WERI-Rb-1 (cell line): ENCODE results near the gene SCARF1.

Source experiments
- DNase-seq: peaks from one replicate; pipeline ENCODE4 v3.0.0-alpha.2; 2020
- H3K27ac ChIP-seq: fragments of 250-450 bp; sonication (Bioruptor Pico); 2 replicates; pipeline ENCODE4 v1.5.1; 2020; ENCODE audit warnings: mild to moderate bottlenecking, moderate library complexity
- H3K27me3 ChIP-seq: fragments of 250-450 bp; sonication (Bioruptor Pico); 2 replicates; pipeline ENCODE4 v1.5.1; 2021; ENCODE audit warnings: mild to moderate bottlenecking, low read depth, moderate library complexity; ENCODE audit not compliant: insufficient read depth, severe bottlenecking
- H3K36me3 ChIP-seq: fragments of 250-450 bp; sonication (Bioruptor Pico); 2 replicates; pipeline ENCODE4 v1.5.1; 2020; ENCODE audit warnings: mild to moderate bottlenecking, moderate library complexity
- H3K4me3 ChIP-seq: 2 replicates; pipeline ENCODE4 v1.5.1; 2011; ENCODE audit warnings: low read depth, mild to moderate bottlenecking, control low read depth, low read length
- H3K9me3 ChIP-seq: fragments of 250-450 bp; sonication (Bioruptor Pico); 2 replicates; pipeline ENCODE4 v1.5.1; 2021; ENCODE audit warnings: mild to moderate bottlenecking, moderate library complexity; ENCODE audit not compliant: severe bottlenecking
- TF ChIP-seq, protein P1 (sequence below): IDR thresholded peaks from 2 replicates; pipeline ENCODE4 v1.5.1; 2011; ENCODE audit warnings: low read depth, mild to moderate bottlenecking, control low read depth, inconsistent platforms, low read length

Gene SCARF1

DNA sequence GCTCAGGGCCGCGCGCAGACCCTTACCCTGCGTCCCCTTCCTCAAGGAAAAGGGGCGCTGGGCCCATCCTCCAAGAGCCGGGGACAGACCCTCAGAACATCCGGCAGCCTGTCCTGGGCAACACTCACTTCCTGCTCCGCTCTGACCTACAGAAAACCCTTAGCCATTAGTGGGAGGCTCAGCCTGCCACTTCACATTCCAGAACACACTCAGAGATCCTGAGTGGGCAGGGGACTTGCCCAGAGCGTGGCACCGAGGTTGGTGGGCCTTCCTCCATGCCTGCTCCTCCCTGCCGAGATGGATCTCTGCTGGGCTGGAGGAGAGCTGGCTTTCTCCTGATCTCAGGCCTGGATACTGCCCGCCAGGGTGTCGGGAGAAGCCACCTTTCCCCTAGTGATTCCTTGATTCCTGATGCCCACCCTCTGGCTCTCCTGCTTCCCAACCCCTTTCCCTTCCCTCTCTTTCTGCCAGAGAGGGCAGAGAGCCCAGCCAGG lies 1.5 kb downstream of the SCARF1 start:
- DNase-seq: no peak
- no peaks in the 10 kb centered on the region for H3K9me3 ChIP-seq
- TF ChIP-seq, protein P1, sequence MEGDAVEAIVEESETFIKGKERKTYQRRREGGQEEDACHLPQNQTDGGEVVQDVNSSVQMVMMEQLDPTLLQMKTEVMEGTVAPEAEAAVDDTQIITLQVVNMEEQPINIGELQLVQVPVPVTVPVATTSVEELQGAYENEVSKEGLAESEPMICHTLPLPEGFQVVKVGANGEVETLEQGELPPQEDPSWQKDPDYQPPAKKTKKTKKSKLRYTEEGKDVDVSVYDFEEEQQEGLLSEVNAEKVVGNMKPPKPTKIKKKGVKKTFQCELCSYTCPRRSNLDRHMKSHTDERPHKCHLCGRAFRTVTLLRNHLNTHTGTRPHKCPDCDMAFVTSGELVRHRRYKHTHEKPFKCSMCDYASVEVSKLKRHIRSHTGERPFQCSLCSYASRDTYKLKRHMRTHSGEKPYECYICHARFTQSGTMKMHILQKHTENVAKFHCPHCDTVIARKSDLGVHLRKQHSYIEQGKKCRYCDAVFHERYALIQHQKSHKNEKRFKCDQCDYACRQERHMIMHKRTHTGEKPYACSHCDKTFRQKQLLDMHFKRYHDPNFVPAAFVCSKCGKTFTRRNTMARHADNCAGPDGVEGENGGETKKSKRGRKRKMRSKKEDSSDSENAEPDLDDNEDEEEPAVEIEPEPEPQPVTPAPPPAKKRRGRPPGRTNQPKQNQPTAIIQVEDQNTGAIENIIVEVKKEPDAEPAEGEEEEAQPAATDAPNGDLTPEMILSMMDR: no peak
- H3K27me3 ChIP-seq: no peaks in the 10 kb centered on the region
- H3K36me3 ChIP-seq: 0 out of 2 replicates have a peak, but pooled peaks cover 2% of the 10 kb centered on the region
- H3K27ac ChIP-seq: no peak overlapping the region; the same call in 1 of the 2 replicates
- no peak overlapping the region for H3K4me3 ChIP-seq

DNA sequence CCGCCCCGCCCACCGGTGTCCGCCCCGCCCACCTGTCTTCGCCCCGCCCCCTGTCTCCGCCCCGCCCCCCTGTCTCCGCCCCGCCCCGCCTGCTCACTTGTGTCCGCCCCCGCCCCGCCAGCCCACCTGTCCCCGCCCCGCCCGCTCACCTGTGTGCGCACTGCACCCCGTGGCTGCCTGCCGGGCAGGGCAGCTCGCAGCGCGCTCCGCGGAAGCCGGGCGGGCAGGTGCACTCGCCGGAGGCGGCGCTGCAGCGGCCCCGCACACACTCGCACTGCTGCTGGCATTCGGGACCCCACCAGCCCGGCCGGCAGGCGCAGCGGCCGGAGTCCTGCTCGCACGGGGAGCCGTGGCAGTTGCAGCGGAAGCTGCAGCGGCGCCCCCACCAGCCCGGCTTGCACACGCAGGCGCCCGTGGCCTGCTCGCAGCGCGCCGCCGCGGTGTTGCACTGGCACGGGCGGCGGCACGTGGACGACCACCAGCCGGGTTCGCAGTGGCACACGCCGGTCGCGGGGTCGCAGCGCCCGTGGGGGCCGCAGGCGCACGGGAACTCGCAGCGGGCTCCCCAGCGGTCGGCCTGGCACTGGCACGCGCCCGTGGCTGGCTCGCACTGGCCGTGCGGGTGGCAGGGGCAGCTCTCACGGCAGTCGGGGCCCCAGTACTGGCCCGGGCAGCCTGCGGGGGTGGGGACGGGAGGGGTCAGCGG lies 2.1 kb downstream of the SCARF1 start:
- no peak for DNase-seq
- Histone ChIP-seq H3K4me3 (no peak overlapping the region), H3K27ac (no peak overlapping the region), H3K27me3 (no peaks in the 10 kb centered on the region), H3K9me3 (no peaks in the 10 kb centered on the region), H3K36me3 (0 out of 2 replicates have a peak, but pooled peaks cover 2% of the 10 kb centered on the region)
- TF ChIP-seq, protein P1: no peak

DNA sequence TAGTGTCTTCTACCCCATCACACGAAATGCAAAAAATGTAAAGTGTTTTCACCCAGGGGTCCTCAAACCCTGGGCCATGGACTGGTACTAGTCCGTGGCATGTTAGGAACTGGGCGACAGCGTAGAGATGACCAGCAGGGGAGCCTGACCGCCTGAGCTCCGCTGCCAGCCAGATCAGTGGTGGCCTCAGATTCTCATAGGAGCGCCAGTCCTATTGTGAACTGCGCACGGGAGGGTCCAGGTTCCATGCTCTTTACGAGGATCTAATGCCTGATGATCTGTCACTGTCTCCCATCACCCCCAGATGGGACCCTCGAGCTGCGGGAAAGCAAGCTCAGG lies 4.5 kb downstream of the SCARF1 start:
- 0 out of 2 replicates have a peak, but pooled peaks cover 2% of the 10 kb centered on the region for H3K36me3 ChIP-seq
- no peak for DNase-seq
- no peaks in the 10 kb centered on the region for H3K27me3 ChIP-seq
- TF ChIP-seq, protein P1: 0 out of 2 replicates have a peak, but pooled peaks have one; percentile 12
- no peaks in the 10 kb centered on the region for H3K9me3 ChIP-seq
- H3K27ac ChIP-seq: no peak overlapping the region
- no peak overlapping the region for H3K4me3 ChIP-seq

DNA sequence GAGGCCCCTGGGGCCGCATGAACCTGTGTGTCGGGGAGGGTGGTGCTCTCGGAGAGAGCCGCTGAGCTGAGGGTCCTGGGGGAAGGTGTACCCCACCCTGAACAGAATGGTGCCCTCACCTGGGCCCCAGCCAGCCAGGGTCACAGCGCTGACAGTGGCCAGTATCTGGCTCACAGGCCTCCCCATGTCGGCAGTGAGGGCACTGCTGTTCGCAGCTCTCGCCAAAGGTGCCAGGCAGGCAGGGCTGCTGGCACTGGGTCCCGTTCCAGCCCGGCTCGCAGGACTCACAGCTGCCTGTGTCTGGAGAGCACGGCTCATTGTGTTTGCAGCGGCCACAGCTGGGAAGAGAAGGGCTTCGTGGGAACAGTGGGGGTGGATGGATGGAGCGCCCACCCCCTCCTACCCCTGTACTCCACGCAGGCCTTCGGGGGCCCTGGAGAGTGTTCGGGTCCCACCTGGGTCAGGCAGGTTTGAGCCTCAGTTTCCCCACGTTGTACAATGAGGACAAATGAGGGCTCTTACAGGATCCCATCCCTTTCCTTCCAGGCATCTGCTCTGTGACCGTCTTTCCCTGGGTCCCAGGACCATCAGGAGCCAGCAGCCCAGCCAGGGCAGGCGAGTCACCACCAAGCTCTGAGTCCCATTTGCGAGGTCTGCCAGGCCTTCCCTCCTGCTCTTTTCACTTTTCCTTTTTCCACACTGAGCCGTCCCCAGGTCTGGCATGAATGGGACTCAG lies 5.0 kb downstream of the SCARF1 start:
- Histone ChIP-seq H3K4me3 (no peak overlapping the region), H3K9me3 (no peaks in the 10 kb centered on the region), H3K27ac (no peak overlapping the region), H3K36me3 (0 out of 2 replicates have a peak, but pooled peaks cover 2% of the 10 kb centered on the region), H3K27me3 (no peaks in the 10 kb centered on the region)
- TF ChIP-seq, protein P1: no peak
- DNase-seq: no peak

DNA sequence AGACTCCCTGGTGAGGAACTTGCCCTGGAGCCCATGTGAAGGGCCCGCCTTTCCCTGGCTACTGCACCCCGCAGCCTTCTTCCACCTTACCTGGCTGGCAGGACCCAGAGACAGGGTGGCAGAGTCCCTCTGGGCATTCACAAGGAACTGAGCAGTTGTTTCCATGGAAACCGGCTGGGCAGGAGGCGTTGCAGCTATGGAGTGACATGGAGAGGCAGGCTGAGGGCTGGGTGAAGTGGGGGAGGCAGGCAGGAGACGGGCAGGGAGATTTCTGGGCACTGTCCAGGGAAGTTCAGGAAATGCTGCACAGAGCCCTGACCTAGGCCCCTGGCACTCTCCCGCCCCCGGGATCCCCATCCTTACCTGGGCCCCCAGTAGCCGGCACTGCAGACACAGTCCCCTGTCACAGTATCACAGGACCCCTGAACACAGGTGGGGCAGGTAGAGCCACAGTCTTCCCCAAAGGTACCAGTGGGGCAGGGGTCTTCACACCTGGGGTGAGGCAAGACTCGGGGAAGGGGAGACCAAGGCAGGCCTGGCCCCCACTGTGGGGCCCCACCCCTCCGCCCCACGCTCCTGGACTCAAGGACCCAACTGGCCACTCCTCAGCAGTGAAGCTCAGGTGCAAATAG lies 5.9 kb downstream of the SCARF1 start:
- Histone ChIP-seq H3K4me3 (no peak overlapping the region), H3K27ac (no peak overlapping the region), H3K9me3 (no peaks in the 10 kb centered on the region), H3K27me3 (no peaks in the 10 kb centered on the region), H3K36me3 (0 out of 2 replicates have a peak, but pooled peaks cover 2% of the 10 kb centered on the region)
- TF ChIP-seq, protein P1: no peak
- no peak for DNase-seq
